ENCODE data around the gene DLGAP1.

DLGAP1 gene

DNA sequence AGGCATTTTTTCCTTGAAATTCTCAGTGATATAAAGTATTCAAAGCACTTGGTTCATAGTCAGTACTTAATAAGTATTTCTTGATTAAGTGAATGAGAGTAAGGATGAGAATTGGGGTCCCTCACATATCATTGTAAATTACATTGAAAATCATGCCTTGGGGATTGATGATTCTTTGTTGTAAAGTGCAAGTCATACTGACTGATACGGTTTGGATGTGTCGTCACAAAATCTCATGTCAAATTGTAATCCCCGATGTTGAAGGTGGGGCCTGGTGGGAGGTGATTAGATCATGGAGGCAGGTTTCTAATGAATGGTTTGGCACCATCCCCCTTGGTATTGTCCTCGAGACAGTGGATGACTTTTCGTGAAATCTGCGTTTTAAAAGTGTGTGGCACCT lies 385.9 kb downstream of the DLGAP1 start:
- DNase-seq (ENCODE audit: low spot score), result no peak
- TF ChIP-seq, protein P1, sequence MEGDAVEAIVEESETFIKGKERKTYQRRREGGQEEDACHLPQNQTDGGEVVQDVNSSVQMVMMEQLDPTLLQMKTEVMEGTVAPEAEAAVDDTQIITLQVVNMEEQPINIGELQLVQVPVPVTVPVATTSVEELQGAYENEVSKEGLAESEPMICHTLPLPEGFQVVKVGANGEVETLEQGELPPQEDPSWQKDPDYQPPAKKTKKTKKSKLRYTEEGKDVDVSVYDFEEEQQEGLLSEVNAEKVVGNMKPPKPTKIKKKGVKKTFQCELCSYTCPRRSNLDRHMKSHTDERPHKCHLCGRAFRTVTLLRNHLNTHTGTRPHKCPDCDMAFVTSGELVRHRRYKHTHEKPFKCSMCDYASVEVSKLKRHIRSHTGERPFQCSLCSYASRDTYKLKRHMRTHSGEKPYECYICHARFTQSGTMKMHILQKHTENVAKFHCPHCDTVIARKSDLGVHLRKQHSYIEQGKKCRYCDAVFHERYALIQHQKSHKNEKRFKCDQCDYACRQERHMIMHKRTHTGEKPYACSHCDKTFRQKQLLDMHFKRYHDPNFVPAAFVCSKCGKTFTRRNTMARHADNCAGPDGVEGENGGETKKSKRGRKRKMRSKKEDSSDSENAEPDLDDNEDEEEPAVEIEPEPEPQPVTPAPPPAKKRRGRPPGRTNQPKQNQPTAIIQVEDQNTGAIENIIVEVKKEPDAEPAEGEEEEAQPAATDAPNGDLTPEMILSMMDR (IDR thresholded peaks at IDR 0.05; ENCODE audit: borderline replicate concordance, control extremely low read depth, extremely low read depth, insufficient read depth, missing control alignments), result no peak
- in situ Hi-C loops (cut with MboI; ENCODE audit: low sequenced_read_pairs, unreplicated experiment), result no loop called here

DNA sequence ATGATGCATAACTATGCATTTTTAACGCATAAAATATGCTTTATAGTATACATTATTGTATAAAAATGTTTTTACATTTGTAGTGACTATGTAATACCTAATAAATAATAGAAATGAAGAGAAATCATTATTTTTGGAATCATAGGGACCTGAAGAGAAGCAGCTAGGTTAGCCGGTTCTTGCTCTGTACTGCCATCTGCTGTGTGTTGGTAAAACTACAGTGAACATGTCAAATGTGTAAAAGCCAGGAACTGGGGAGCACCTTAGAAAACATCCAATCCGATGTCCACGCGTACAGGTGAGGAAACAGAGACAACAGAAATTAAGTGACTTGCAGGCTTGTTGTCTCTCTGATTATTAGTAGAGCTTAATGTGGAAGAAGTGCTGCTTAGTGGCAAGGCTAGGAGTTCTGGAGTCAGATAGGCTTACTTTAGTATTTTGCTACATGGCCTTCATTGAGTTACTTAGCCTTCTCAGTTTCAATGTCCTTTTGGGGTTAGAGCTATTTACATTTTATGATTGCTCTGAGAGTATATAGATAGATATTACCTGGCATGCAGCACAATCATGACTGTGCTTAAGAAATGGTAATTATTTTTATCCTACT lies 386.5 kb downstream of the DLGAP1 start:
- TF ChIP-seq, protein P1 (IDR thresholded peaks at IDR 0.05; ENCODE audit: borderline replicate concordance, control extremely low read depth, extremely low read depth, insufficient read depth, missing control alignments), result peak; percentile 72
- DNase-seq (ENCODE audit: low spot score), result peak; percentile 15
- in situ Hi-C loops (cut with MboI; ENCODE audit: low sequenced_read_pairs, unreplicated experiment), result no loop called here

DNA sequence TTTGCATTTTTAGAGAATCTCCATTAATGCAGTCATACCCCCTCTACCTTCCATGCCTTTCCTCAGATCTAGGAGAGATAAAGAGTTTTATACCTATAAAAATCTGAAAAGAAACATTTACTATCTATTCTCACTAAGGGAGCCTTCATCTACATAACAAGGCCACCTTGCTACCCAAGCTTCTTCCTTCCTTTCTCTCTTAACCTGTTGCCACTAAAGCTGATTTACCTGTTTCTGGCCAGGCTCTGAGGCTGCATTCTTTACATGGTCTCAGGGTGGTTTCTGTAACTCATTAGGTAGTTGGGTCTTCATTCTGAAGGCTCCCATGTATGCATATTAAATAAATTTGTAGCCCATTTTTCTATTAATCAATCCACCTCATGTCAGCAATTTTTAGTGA lies 391.6 kb downstream of the DLGAP1 start:
- TF ChIP-seq, protein P1 (IDR thresholded peaks at IDR 0.05; ENCODE audit: borderline replicate concordance, control extremely low read depth, extremely low read depth, insufficient read depth, missing control alignments), result no peak
- in situ Hi-C loops (cut with MboI; ENCODE audit: low sequenced_read_pairs, unreplicated experiment), result no loop called here
- DNase-seq (ENCODE audit: low spot score), result no peak

DNA sequence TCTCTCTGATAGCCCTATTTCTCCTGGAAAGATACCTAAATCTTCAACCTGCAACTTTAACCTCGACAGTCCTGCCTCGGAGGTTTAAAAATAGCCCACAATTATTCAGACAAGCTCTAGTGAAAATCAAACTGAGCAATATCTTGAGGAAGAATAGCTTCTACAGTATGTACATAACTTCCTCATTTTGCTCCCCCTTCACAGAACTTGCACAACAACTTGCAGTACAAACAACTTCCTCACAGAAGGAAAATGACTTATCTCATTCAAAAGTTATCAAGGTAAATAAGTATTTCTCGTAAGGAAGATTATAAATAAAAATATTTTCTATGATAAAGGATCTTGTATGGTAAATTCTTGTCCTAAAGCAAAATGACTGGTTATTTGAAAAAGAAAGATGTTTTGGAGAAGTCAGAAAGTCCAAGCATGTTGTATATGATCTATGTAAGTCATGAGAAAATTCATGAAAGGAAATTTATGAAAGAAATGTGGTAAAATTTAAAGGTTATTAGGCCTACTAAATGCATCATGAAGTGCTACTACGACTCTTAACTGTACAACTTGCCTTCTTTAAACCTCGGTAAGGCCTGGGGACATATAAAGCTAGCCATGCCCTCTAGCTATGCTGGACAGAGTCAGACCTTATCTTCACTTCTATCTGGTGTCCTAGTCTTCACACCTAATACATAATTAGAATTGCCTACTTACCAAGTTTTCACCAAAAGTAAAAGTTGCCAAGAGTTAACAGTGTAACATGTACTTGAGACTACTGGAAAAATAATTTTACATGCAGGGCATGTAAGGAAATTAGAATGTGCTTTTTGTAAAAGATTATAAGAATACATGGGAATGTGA lies 394.5 kb downstream of the DLGAP1 start:
- TF ChIP-seq, protein P1 (IDR thresholded peaks at IDR 0.05; ENCODE audit: borderline replicate concordance, control extremely low read depth, extremely low read depth, insufficient read depth, missing control alignments), result no peak
- no peak for DNase-seq (ENCODE audit: low spot score)
- in situ Hi-C loops (cut with MboI; ENCODE audit: low sequenced_read_pairs, unreplicated experiment), result no loop called here

DNA sequence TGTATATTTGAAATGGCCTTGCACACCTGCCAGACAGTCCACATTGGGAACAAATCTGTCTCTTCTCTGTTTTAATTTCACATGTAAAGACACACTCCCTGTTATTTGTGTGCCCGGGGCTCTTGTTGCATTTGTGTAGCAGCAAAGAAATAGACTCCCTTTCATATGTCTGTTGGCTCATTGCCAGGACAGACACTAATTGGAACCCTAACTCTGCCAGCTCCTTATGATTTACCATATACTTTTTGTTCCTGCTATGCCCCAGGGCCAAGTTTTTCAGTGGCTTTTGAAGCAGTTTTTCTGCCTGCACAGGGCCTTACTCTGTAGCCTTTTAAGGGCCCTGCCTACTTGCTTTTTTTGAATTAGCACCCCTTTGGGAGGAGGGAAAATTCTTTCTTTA lies 396.9 kb downstream of the DLGAP1 start:
- TF ChIP-seq, protein P1 (IDR thresholded peaks at IDR 0.05; ENCODE audit: borderline replicate concordance, control extremely low read depth, extremely low read depth, insufficient read depth, missing control alignments), result no peak
- in situ Hi-C loops (cut with MboI; ENCODE audit: low sequenced_read_pairs, unreplicated experiment), result no loop called here
- no peak for DNase-seq (ENCODE audit: low spot score)

DNA sequence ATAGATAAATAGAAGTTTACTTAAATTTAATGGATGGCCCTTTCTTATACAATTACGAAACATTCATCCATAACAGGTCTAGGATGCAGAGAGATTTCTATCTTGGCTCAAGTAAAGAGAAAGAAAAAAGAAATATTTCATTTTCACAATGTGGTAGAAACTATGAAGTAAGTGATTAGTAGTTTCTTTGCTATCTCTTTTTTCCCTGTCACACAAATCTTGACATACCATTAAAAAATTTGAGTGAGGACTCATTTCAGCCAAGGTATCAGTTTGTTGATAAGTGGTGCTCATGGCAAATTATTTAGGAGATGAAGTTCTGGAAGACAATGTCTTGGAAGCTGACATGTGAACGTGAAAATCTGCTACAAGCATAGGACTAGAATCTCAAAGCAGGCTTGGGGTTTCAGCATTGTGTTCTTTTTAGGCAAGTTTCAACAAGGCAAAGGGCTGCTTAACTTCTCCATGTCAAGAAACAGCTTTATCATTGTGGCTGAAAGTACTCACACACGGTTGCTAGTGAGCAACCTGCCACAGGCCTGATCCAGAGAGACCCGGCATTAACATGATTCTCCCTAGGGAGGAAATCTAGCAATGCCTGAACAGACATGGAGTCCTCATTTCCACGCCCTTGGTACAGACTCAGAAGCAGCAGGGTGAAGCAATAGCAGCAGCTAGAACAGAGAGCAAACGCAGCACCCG lies 414.6 kb downstream of the DLGAP1 start:
- TF ChIP-seq, protein P1 (IDR thresholded peaks at IDR 0.05; ENCODE audit: borderline replicate concordance, control extremely low read depth, extremely low read depth, insufficient read depth, missing control alignments), result no peak
- in situ Hi-C loops (cut with MboI; ENCODE audit: low sequenced_read_pairs, unreplicated experiment), result no loop called here
- no peak for DNase-seq (ENCODE audit: low spot score)
